SK-N-MC (cell line): ENCODE data around the gene BICDL1.
"Not testable (repeated sequence)": the region's sequence is repeated elsewhere in the genome, so short reads cannot be mapped to it uniquely, and the experiment has no call there.

Source experiments
- DNase-seq: peaks from one replicate; pipeline ENCODE4 v3.0.0-alpha.2; 2011; ENCODE audit warnings: low read depth, low spot score
- H3K27ac ChIP-seq: fragments of 200-600 bp; sonication (generic); 2 replicates; pipeline ENCODE4 v1.5.1; 2016; ENCODE audit warnings: mixed run types
- H3K36me3 ChIP-seq: fragments of 200-600 bp; sonication (generic); 2 replicates; pipeline ENCODE4 v1.6.1; 2017; ENCODE audit warnings: antibody characterized with exemption, low read length, mixed read lengths; ENCODE audit not compliant: insufficient read depth
- H3K4me3 ChIP-seq: fragments of 200-600 bp; sonication (generic); 2 replicates; pipeline ENCODE4 v1.5.1; 2016
- H3K9ac ChIP-seq: fragments of 200-600 bp; sonication (generic); 2 replicates; pipeline ENCODE4 v1.8.0; 2017; ENCODE audit warnings: mixed run types, mixed read lengths; ENCODE audit not compliant: insufficient read length
- H3K9me3 ChIP-seq: fragments of 200-600 bp; sonication (generic); 2 replicates; pipeline ENCODE4 v1.6.1; 2017; ENCODE audit warnings: low read depth, mild to moderate bottlenecking, antibody characterized with exemption, low read length, moderate library complexity, mixed read lengths
- EZH2 ChIP-seq: fragments of 200-600 bp; sonication (generic); IDR thresholded peaks from one replicate; pipeline ENCODE4 v1.6.1; 2017; ENCODE audit warnings: antibody characterized with exemption
- FOXP2 ChIP-seq: optimal IDR thresholded peaks from 2 replicates; pipeline ENCODE3; 2011; ENCODE audit warnings: mild to moderate bottlenecking, moderate library complexity; ENCODE audit not compliant: insufficient read depth; ENCODE audit errors: extremely low read length, control extremely low read depth
- POLR2AphosphoS5 ChIP-seq: IDR thresholded peaks from 2 replicates; pipeline ENCODE4 v1.6.1; 2012; ENCODE audit warnings: mild to moderate bottlenecking, low read depth, low read length, borderline replicate concordance

The BICDL1 gene

DNA sequence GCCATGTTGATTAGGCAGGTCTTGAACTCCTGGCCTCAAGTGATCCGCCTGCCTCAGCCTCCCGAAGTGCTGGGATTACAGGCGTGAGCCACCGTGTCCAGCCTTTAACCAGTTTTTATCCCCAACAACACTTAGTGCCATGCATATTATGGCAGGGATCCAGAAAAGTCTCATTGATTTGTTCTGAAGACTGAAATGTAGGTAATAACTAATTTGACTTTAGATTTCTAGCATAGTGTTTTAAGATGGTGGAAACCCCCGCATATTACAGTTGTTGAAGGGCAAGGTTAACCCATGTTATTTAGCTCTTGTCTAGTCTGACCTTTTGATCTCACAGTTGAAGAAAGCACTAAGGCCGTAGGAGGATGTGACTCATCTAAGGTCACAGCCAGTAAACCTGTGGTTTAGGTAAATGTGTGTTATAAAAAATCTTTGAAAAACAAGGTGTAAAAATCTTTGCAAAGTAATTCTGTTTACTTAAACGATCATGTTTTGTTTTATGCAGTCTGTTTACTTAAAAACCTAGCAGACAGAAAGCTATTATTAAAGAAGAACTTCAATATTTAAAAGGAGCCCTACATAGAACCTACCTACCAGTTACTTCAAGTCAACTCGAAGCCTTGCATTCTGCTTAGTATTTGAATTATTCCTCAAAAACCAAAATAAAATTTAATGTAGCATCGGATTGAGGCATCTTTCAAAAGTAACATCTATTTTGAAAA, 24.8 kb downstream of the BICDL1 start:
- TF ChIP-seq EZH2 = no peak
- no peak for TF ChIP-seq POLR2AphosphoS5
- no peak for TF ChIP-seq FOXP2
- no peak for DNase-seq
- Histone ChIP-seq H3K36me3 (no peaks in the 10 kb centered on the region), H3K4me3 (no peak overlapping the region), H3K27ac (no peak overlapping the region), H3K9ac (no peak overlapping the region), H3K9me3 (no peaks in the 10 kb centered on the region)

DNA sequence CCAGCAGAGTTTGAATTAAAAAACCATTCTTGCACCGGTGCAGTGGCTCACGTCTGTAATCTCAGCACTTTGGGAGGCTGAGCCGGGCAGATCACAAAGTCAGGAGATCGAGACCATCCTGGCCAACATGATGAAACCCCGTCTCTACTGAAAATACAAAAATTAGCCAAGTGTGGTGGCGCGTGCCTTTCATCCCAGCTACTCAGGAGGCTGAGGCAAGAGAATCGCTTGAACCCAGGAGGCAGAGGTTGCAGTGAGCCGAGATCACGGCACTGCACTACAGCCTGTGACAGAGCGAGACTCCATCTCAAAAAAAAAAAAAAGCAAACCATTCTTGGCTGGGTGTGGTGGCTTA, 25.3 kb downstream of the BICDL1 start:
- H3K36me3 ChIP-seq, H3K9me3 ChIP-seq, H3K4me3 ChIP-seq, H3K27ac ChIP-seq, DNase-seq, H3K9ac ChIP-seq: not testable (repeated sequence)

DNA sequence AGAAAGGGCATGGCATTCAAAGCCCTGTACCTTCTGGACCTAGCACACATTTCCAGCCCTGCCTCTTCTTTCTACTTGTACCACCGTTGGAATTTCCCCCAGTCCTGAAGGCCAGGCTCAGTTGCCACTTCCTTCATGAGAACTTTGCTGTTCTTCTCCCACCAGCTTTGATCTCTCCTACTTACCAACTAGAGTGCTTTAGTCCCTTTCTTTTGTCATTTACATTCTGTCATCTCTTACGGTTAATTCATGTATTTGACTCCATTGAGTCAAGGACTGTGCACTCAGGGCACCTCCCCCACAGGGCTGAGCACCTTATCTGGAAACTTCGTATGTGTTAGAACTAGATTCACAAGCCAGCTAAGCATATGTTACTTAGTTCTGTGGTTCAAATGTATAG, 26.3 kb downstream of the BICDL1 start:
- Histone ChIP-seq H3K27ac (no peak overlapping the region), H3K4me3 (no peak overlapping the region), H3K36me3 (no peaks in the 10 kb centered on the region), H3K9me3 (no peaks in the 10 kb centered on the region), H3K9ac (no peak overlapping the region)
- DNase-seq = no peak
- TF ChIP-seq EZH2 (no peak), POLR2AphosphoS5 (no peak), FOXP2 (no peak)

DNA sequence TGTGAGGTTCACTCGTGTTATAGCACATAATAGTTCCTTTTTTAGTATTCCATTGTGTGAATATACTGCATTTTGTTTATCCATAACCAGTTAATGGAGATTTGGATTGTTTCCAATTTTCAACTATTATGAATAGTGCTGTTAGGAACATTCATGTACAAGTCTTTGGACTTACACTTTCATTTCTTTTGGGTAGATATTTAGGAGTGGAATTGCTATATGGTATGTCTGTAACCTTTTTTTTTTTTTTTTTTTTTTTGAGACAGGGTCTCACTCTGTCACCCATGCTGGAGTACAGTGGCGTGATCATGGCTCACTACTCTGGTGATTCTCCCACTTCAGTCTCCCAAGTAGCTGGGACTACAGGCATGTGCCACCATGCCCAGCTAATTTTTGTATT, 27.2 kb downstream of the BICDL1 start:
- H3K9ac ChIP-seq, H3K36me3 ChIP-seq, H3K27ac ChIP-seq, H3K4me3 ChIP-seq, H3K9me3 ChIP-seq, DNase-seq: not testable (repeated sequence)

DNA sequence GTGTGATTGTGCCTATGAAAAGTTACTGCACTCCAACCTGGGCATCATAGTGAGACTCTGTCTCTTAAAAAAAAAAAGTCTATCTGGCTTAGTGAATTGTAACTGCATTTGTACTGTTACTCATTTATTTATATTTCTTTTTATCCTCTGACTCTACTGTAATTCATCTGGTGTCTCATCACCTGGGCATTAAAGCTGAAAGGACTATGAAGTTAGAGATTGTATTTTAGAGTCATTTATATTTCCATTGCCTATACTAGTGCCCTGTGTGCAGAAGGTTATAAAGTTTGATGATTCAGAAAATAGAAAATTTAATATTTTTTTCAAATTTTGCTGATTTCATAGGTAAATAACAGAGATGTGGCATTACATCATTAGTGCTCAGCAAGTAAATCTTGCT, 30.2 kb downstream of the BICDL1 start:
- Histone ChIP-seq H3K9ac (no peak overlapping the region), H3K36me3 (no peaks in the 10 kb centered on the region), H3K27ac (no peak overlapping the region), H3K4me3 (no peak overlapping the region), H3K9me3 (no peaks in the 10 kb centered on the region)
- TF ChIP-seq EZH2 = no peak
- TF ChIP-seq FOXP2 = no peak
- TF ChIP-seq POLR2AphosphoS5 = no peak
- no peak for DNase-seq

DNA sequence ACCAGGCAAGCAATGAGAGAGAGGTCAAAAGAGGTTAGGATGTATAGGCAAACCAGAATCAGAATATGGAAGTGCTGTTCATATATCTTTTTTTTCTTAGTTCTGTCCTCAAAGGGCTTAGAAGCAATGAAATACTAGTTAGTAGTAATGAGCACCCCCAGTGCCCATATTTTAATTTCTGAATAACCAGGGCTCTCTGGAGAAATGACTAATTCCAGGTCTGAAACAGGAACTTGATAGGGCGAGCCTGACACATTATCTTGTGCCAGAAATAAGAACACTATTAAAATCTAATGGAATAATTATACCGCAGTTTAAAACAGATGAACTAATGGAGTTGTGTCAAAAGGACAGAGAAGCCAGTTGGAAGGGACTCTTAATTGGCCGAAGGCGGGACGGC, 30.9 kb downstream of the BICDL1 start:
- Histone ChIP-seq H3K9me3 (no peaks in the 10 kb centered on the region), H3K4me3 (no peak overlapping the region), H3K36me3 (no peaks in the 10 kb centered on the region), H3K9ac (no peak overlapping the region), H3K27ac (no peak overlapping the region)
- no peak for TF ChIP-seq POLR2AphosphoS5
- TF ChIP-seq EZH2 = no peak
- TF ChIP-seq FOXP2 = no peak
- no peak for DNase-seq

DNA sequence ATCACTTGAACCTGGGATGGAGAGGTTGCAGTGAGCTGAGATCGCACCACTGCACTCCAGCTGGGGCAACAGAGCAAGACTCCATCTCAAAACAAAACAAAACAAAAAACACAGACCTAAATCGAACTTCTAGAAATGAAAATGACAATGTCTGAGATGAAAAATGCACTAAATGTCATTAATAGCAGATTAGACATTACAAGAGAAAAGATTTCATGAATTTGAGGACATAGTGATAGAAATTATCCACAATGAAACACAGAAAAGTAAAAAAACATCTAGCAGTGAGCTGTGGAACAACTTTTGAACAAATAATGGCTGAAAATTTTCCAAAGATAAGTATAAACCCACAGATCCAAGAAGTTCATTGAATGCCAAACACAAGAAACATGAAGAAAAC, 35.2 kb downstream of the BICDL1 start:
- TF ChIP-seq POLR2AphosphoS5 (no peak), FOXP2 (no peak), EZH2 (no peak)
- Histone ChIP-seq H3K36me3 (no peaks in the 10 kb centered on the region), H3K9me3 (no peaks in the 10 kb centered on the region), H3K27ac (no peak overlapping the region), H3K9ac (no peak overlapping the region), H3K4me3 (no peak overlapping the region)
- no peak for DNase-seq

DNA sequence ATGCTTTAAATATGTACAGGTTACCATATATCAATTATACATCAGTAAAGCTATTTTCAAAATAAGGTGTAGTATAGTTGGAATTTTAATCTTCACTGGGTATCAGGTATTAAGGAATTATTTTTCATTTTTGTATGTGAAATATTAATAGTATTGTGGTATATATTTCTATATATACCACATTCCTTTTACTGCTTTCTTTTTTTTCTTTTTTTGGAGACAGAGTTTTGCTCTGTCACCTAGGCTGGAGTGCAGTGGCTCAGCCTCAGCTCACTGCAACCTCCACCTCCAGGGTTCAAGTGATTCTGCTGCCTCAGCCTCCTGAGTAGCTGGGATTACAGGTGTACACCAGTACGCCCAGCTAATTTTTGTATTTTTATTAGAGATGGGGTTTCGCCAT, 36.6 kb downstream of the BICDL1 start:
- TF ChIP-seq FOXP2 = no peak
- TF ChIP-seq POLR2AphosphoS5 = no peak
- TF ChIP-seq EZH2 = no peak
- no peak overlapping the region for H3K4me3 ChIP-seq
- no peaks in the 10 kb centered on the region for H3K9me3 ChIP-seq
- no peaks in the 10 kb centered on the region for H3K36me3 ChIP-seq
- H3K9ac ChIP-seq = no peak overlapping the region
- no peak for DNase-seq
- H3K27ac ChIP-seq = no peak overlapping the region

DNA sequence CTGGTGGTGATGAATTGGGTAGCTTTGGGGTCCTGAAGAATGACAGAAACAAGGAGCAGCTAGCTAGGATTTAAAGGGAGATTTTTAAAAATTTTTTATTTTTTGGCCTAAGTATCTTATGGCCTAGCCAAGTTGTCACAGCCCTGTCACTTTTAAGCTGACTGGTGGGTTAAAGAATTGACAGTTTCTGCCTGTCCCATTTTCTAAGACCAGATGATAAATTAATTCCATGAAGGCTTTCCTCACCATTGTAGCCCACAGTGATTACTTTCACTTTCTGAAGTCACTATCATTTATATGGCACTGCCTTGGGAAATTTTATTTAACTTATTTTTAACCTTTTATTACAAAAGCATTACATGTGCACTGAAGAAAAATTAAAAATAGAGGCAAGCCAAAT, 43.2 kb downstream of the BICDL1 start:
- TF ChIP-seq EZH2 (no peak), POLR2AphosphoS5 (no peak), FOXP2 (no peak)
- Histone ChIP-seq H3K36me3 (no peaks in the 10 kb centered on the region), H3K27ac (no peak overlapping the region), H3K9ac (no peak overlapping the region), H3K4me3 (no peak overlapping the region), H3K9me3 (no peaks in the 10 kb centered on the region)
- no peak for DNase-seq

DNA sequence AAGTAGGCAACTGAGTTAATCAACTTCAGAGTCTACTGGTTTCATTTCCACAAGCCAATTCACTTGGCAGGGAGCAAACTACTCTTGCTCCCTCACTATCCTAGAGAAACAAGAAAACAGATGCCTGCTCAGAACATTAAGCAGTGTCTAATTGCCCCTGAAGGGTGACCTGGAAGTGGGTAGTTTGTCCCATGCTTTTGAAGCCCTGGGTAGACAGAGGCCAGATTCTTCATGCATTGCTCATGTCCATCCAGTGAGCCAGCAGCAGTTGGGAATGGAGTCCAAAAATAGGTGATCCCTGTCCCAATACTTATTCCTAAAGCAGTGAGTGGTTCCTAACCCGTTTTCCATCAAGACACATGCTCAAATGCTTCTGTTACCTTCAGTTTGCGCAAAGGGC, 48.8 kb downstream of the BICDL1 start:
- Histone ChIP-seq H3K9ac (no peak overlapping the region), H3K27ac (no peak overlapping the region), H3K36me3 (no peaks in the 10 kb centered on the region), H3K4me3 (no peak overlapping the region), H3K9me3 (no peaks in the 10 kb centered on the region)
- TF ChIP-seq FOXP2 (no peak), EZH2 (no peak), POLR2AphosphoS5 (no peak)
- DNase-seq = no peak
